Measurements from ENCODE around the gene NPPA. TPM values are rescaled to one million over a fixed set of nuclear protein-coding genes. Genes with fewer than 3 reads are reported as not detected.

The NPPA gene
- total RNA-seq, 4 donors from 2014 or later, result 0.53 to 4.2 (median 1.9) TPM; not detected in 1

GRCh38 chr1:11872545-11872944 lies 25.0 kb upstream of the NPPA start:
- DNase-seq, result no peak
- H3K27me3 ChIP-seq, result no peaks in the 10 kb centered on the region
- in situ Hi-C loops (cut with MboI; ENCODE audit: low sequenced_read_pairs in 4 of 4), result no loop called here

GRCh38 chr1:11869650-11870207 lies 22.1 kb upstream of the NPPA start:
- Histone ChIP-seq H3K36me3 (no peaks in the 10 kb centered on the region), H3K27ac (no peak overlapping the region), H3K9me3 (no peaks in the 10 kb centered on the region), H3K4me1 (peaks cover 13 to 22% of the 10 kb centered on the region in 2 donors), H3K27me3 (no peaks in the 10 kb centered on the region), H3K4me3 (no peak overlapping the region)
- in situ Hi-C loops (cut with MboI; ENCODE audit: low sequenced_read_pairs in 4 of 4), result no loop called here
- DNase-seq, result no peak
- intact Hi-C loops (cut with DNase I; ENCODE audit: low total_unique reads), result no loop called here
- TF ChIP-seq POLR2A (IDR thresholded peaks at IDR 0.05), result no peak
- TF ChIP-seq CTCF (IDR thresholded peaks at IDR 0.05 in 4 of 5, conservative IDR thresholded peaks at IDR 0.05 in 1 of 5), result no peak
- no peak for ATAC-seq

More at GRCh38 chr1:11872545-11872944, 25.0 kb upstream of the NPPA start:
- TF ChIP-seq CTCF (IDR thresholded peaks at IDR 0.05 in 4 of 5, conservative IDR thresholded peaks at IDR 0.05 in 1 of 5) (no peak), POLR2A (IDR thresholded peaks at IDR 0.05) (no peak)
- no peak for ATAC-seq
- H3K27ac ChIP-seq, result peak overlapping the region in 3 of 4 donors; percentile 75 to 95 (median 84)
- H3K4me3 ChIP-seq, result no peak overlapping the region
- H3K36me3 ChIP-seq, result no peaks in the 10 kb centered on the region
- H3K9me3 ChIP-seq, result no peaks in the 10 kb centered on the region
- intact Hi-C loops (cut with DNase I; ENCODE audit: low total_unique reads), result no loop called here
- peaks cover 20 to 32% of the 10 kb centered on the region in 2 donors for H3K4me1 ChIP-seq

GRCh38 chr1:11869104-11869503 lies 21.5 kb upstream of the NPPA start:
- Histone ChIP-seq H3K27ac (no peak overlapping the region), H3K4me1 (peaks cover 8 to 17% of the 10 kb centered on the region in 2 donors), H3K4me3 (no peak overlapping the region), H3K36me3 (no peaks in the 10 kb centered on the region), H3K27me3 (no peaks in the 10 kb centered on the region), H3K9me3 (no peaks in the 10 kb centered on the region)
- DNase-seq (no peak), ATAC-seq (no peak)
- intact Hi-C loops (cut with DNase I; ENCODE audit: low total_unique reads), result no loop called here
- TF ChIP-seq CTCF (IDR thresholded peaks at IDR 0.05 in 4 of 5, conservative IDR thresholded peaks at IDR 0.05 in 1 of 5) (no peak), POLR2A (IDR thresholded peaks at IDR 0.05) (no peak)
- in situ Hi-C loops (cut with MboI; ENCODE audit: low sequenced_read_pairs in 4 of 4), result no loop called here

GRCh38 chr1:11868331-11868980 lies 20.9 kb upstream of the NPPA start:
- no peak for TF ChIP-seq POLR2A (IDR thresholded peaks at IDR 0.05)
- in situ Hi-C loops (cut with MboI; ENCODE audit: low sequenced_read_pairs in 4 of 4) (no loop called here), intact Hi-C loops (cut with DNase I; ENCODE audit: low total_unique reads) (no loop called here)
- Histone ChIP-seq H3K36me3 (no peaks in the 10 kb centered on the region), H3K9me3 (no peaks in the 10 kb centered on the region), H3K27me3 (no peaks in the 10 kb centered on the region), H3K27ac (no peak overlapping the region), H3K4me1 (peaks cover 2 to 12% of the 10 kb centered on the region in 2 donors), H3K4me3 (no peak overlapping the region)
- DNase-seq (no peak), ATAC-seq (no peak)

- H3K4me1 ChIP-seq, result no peaks in the 10 kb centered on the region
- H3K9me3 ChIP-seq, result no peaks in the 10 kb centered on the region
- no peak overlapping the region for H3K4me3 ChIP-seq
- no peak overlapping the region for H3K27ac ChIP-seq
- in situ Hi-C loops (cut with MboI; ENCODE audit: low sequenced_read_pairs in 4 of 4) (no loop called here), intact Hi-C loops (cut with DNase I; ENCODE audit: low total_unique reads) (no loop called here)
- DNase-seq, result no peak
- TF ChIP-seq POLR2A (IDR thresholded peaks at IDR 0.05) (no peak), CTCF (IDR thresholded peaks at IDR 0.05 in 4 of 5, conservative IDR thresholded peaks at IDR 0.05 in 1 of 5) (no peak)
- no peak for ATAC-seq
- H3K27me3 ChIP-seq, result peaks cover 22 to 38% (median 28%) of the 10 kb centered on the region in 3 donors
- no peaks in the 10 kb centered on the region for H3K36me3 ChIP-seq
These were observed 15.3 kb upstream of the NPPA start for GRCh38 chr1:11862890-11863289.

Data from gastrocnemius medialis (tissue), 4 donors.